ENCODE results near the gene ZBTB1.
A peak's percentile ranks its signal among the peaks of the same experiment; 100 is the strongest.
"Not testable (repeated sequence)": the region's sequence is repeated elsewhere in the genome, so short reads cannot be mapped to it uniquely, and the experiment has no call there.

ZBTB1 gene

GRCh38 chr14:64500088-64500487 lies 4.5 kb upstream of the ZBTB1 start:
- DNase-seq (ENCODE audit: low read depth in 2 of 2): no peak

- DNase-seq (ENCODE audit: low read depth in 2 of 2): no peak
Observed at GRCh38 chr14:64501411-64502171, 3.0 kb upstream of the ZBTB1 start.

GRCh38 chr14:64502456-64502855 lies 2.1 kb upstream of the ZBTB1 start:
- DNase-seq (ENCODE audit: low read depth in 2 of 2): no peak

- no peak for DNase-seq (ENCODE audit: low read depth in 2 of 2)
Observed at GRCh38 chr14:64502887-64503433, 1.6 kb upstream of the ZBTB1 start.

- peak; percentile 83 to 91 for DNase-seq (ENCODE audit: low read depth in 2 of 2)
Observed at GRCh38 chr14:64503434-64504309, 898 bp upstream of the ZBTB1 start, which contains the start of gene ZBTB25. TSS of gene ZBTB25 (minus strand) at chr14:64503838. CDS start at chr14:64490533, 13,305 bp downstream.

- peak; percentile 76 for DNase-seq (ENCODE audit: low read depth in 2 of 2)
Observed at GRCh38 chr14:64504897-64505794, 576 bp downstream of the ZBTB1 start.

- no peak for DNase-seq (ENCODE audit: low read depth in 2 of 2)
Observed at GRCh38 chr14:64506721-64507120, 2.2 kb downstream of the ZBTB1 start.

- peak; percentile 23 to 36 for DNase-seq (ENCODE audit: low read depth in 2 of 2)
Observed at GRCh38 chr14:64507376-64508156, 3.0 kb downstream of the ZBTB1 start.

GRCh38 chr14:64508215-64508776 lies 3.7 kb downstream of the ZBTB1 start:
- no peak for DNase-seq (ENCODE audit: low read depth in 2 of 2)

- no peak for DNase-seq (ENCODE audit: low read depth in 2 of 2)
Observed at GRCh38 chr14:64509036-64509435, 4.5 kb downstream of the ZBTB1 start.

GRCh38 chr14:64510825-64511671 lies 6.5 kb downstream of the ZBTB1 start:
- peak; percentile 37 to 58 for DNase-seq (ENCODE audit: low read depth in 2 of 2)

- DNase-seq (ENCODE audit: low read depth in 2 of 2): no peak
Observed at GRCh38 chr14:64513271-64513670, 8.7 kb downstream of the ZBTB1 start.

- no peak for DNase-seq (ENCODE audit: low read depth in 2 of 2)
Observed at GRCh38 chr14:64515053-64515452, 10.5 kb downstream of the ZBTB1 start.

- no peak for DNase-seq (ENCODE audit: low read depth in 2 of 2)
Observed at GRCh38 chr14:64516969-64517368, 12.4 kb downstream of the ZBTB1 start.

GRCh38 chr14:64517667-64518066 lies 13.1 kb downstream of the ZBTB1 start:
- DNase-seq (ENCODE audit: low read depth in 2 of 2): not testable (repeated sequence)

GRCh38 chr14:64518229-64518628 lies 13.7 kb downstream of the ZBTB1 start:
- DNase-seq (ENCODE audit: low read depth in 2 of 2): no peak

GRCh38 chr14:64520699-64521098 lies 16.1 kb downstream of the ZBTB1 start:
- DNase-seq (ENCODE audit: low read depth in 2 of 2): no peak

GRCh38 chr14:64522591-64523355 lies 18.2 kb downstream of the ZBTB1 start:
- DNase-seq (ENCODE audit: low read depth in 2 of 2): no peak

GRCh38 chr14:64525354-64525753 lies 20.8 kb downstream of the ZBTB1 start:
- no peak for DNase-seq (ENCODE audit: low read depth in 2 of 2)

All from stimulated activated CD4-positive, alpha-beta T cell treated with anti-CD3 and anti-CD28 coated beads, Interleukin-1b, Interleukin-23, amount 100 ng/mL, for 4 hours (primary cell).